ENCODE data around the gene STAM2. TPM values are rescaled to one million over a fixed set of nuclear protein-coding genes. Genes with fewer than 3 reads are reported as not detected.
"Not testable (repeated sequence)": the region's sequence is repeated elsewhere in the genome, so short reads cannot be mapped to it uniquely, and the experiment has no call there.

Gene STAM2
- total RNA-seq, 1 donor from 2014 or later = 16.0 TPM

DNA sequence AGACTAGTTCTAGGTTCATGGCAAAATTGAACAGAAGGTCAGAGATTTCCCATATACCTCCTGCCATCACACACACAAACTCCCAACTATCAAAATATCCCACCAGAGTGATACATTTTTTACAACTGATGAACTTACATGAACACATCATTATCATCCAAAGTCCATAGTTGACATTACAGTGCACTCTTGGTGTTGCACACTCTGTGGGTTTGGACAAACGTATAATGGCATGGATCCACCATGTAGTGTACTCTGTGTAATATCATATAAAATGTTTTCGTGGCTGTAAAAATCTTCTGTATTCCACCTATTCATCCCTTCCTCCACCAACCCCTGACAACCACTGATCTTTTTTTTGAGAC lies 25.9 kb upstream of the STAM2 start:
- Mint-ChIP-seq H3K27me3 (ENCODE audit: low read depth) (no peaks in the 10 kb centered on the region), H3K27ac (ENCODE audit: unreplicated experiment) (no peak overlapping the region), H3K4me1 (peaks cover 5% of the 10 kb centered on the region), H3K36me3 (ENCODE audit: low read depth) (no peaks in the 10 kb centered on the region), H3K4me3 (no peak overlapping the region), H3K9me3 (peaks cover 4% of the 10 kb centered on the region)
- DNase-seq (ENCODE audit: low read depth, low spot score) = no peak
- TF ChIP-seq, protein P1, sequence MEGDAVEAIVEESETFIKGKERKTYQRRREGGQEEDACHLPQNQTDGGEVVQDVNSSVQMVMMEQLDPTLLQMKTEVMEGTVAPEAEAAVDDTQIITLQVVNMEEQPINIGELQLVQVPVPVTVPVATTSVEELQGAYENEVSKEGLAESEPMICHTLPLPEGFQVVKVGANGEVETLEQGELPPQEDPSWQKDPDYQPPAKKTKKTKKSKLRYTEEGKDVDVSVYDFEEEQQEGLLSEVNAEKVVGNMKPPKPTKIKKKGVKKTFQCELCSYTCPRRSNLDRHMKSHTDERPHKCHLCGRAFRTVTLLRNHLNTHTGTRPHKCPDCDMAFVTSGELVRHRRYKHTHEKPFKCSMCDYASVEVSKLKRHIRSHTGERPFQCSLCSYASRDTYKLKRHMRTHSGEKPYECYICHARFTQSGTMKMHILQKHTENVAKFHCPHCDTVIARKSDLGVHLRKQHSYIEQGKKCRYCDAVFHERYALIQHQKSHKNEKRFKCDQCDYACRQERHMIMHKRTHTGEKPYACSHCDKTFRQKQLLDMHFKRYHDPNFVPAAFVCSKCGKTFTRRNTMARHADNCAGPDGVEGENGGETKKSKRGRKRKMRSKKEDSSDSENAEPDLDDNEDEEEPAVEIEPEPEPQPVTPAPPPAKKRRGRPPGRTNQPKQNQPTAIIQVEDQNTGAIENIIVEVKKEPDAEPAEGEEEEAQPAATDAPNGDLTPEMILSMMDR (conservative IDR thresholded peaks at IDR 0.05) = no peak

DNA sequence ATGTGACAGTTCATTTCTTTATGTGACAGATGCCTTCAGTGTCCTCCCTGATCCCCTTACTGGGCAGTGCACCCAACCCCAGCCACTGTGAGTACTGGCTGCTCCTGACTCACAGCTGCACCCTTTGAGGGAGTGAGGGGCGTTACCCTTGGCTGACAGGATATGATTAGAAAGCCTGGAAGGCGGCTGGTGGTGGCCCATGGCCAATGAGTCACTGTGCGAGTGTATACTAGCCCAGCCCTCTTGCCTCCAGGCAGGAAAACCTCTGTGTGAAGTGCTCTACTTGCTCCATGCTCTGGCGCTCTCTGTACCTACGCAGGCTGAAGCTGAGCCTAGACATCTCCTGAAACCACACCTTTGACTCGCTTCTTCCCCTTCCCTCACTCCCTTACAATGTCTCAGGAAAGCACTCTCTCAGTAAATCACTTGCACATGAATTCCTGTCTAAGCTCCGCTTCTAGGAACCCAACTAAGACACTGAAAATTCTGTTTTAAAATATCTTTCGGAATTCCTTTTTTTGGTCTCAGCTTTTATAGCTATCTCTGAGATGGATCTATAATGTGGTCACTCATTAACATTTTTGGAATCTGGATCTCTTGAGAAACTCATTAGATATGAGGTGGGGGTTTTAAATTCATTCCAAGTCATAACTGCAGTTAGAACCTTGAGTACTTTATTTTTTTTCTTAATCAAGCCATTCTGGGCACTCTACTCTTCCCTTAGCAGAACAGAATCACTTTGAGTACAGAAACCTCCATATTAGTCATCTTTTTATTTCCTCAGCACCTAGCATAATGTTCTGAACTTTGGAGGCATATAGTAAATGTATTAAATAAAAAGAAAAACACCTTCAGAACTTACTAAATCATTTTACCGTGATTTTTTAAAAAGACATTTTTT lies 25.3 kb upstream of the STAM2 start:
- Mint-ChIP-seq H3K9me3 (peaks cover 10% of the 10 kb centered on the region), H3K27me3 (ENCODE audit: low read depth) (no peaks in the 10 kb centered on the region), H3K4me3 (no peak overlapping the region), H3K4me1 (peaks cover 5% of the 10 kb centered on the region), H3K27ac (ENCODE audit: unreplicated experiment) (no peak overlapping the region), H3K36me3 (ENCODE audit: low read depth) (peaks cover 5% of the 10 kb centered on the region)
- DNase-seq (ENCODE audit: low read depth, low spot score) = no peak
- TF ChIP-seq, protein P1 (conservative IDR thresholded peaks at IDR 0.05) = no peak

DNA sequence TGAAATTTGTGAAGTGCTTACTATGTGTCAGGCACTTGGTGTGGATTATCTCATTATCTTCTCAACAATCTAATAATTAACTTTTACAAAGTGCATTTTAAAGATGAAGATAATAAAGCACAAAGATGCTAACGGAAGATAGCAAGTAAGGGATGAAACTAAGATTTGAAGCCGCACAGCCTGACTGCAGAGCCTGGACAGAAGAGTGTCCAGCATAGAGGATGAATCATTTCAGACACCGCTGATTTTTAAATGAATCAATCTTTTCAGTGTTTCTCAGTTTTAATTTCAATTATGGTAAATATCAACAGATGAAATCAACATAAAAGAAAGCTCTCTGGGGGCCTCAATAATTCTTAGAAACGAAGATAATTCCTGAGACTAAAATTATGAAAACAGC lies 24.5 kb upstream of the STAM2 start:
- Mint-ChIP-seq H3K27ac (ENCODE audit: unreplicated experiment) (no peak overlapping the region), H3K4me1 (peaks cover 5% of the 10 kb centered on the region), H3K9me3 (peaks cover 11% of the 10 kb centered on the region), H3K36me3 (ENCODE audit: low read depth) (peaks cover 5% of the 10 kb centered on the region), H3K4me3 (no peak overlapping the region), H3K27me3 (ENCODE audit: low read depth) (no peaks in the 10 kb centered on the region)
- DNase-seq (ENCODE audit: low read depth, low spot score) = no peak
- TF ChIP-seq, protein P1 (conservative IDR thresholded peaks at IDR 0.05) = no peak

DNA sequence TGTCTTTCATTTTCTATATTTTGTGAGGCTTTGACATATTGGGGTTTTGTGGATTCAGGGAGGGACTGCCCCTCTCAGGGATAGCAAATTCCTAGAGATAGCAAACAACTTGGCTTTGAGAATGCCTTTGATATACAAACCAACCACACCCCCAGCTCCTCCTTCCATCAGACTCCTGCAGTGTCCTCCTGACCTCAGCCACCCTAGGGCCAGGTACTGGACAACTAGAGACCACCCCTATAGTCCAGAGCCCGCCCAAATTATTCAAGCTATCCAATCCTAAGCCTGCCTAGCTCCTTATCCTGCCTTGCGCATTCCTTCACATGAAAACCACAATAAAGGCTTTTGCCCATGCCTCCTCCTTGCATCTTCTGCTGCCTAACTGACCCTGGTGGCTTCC lies 22.9 kb upstream of the STAM2 start:
- no peaks in the 10 kb centered on the region for H3K27me3 Mint-ChIP-seq (ENCODE audit: low read depth)
- H3K9me3 Mint-ChIP-seq = peaks cover 11% of the 10 kb centered on the region
- DNase-seq (ENCODE audit: low read depth, low spot score) = no peak
- peaks cover 5% of the 10 kb centered on the region for H3K4me1 Mint-ChIP-seq
- H3K4me3 Mint-ChIP-seq = no peak overlapping the region
- no peak overlapping the region for H3K27ac Mint-ChIP-seq (ENCODE audit: unreplicated experiment)
- TF ChIP-seq, protein P1 (conservative IDR thresholded peaks at IDR 0.05) = no peak
- H3K36me3 Mint-ChIP-seq (ENCODE audit: low read depth) = peaks cover 5% of the 10 kb centered on the region

DNA sequence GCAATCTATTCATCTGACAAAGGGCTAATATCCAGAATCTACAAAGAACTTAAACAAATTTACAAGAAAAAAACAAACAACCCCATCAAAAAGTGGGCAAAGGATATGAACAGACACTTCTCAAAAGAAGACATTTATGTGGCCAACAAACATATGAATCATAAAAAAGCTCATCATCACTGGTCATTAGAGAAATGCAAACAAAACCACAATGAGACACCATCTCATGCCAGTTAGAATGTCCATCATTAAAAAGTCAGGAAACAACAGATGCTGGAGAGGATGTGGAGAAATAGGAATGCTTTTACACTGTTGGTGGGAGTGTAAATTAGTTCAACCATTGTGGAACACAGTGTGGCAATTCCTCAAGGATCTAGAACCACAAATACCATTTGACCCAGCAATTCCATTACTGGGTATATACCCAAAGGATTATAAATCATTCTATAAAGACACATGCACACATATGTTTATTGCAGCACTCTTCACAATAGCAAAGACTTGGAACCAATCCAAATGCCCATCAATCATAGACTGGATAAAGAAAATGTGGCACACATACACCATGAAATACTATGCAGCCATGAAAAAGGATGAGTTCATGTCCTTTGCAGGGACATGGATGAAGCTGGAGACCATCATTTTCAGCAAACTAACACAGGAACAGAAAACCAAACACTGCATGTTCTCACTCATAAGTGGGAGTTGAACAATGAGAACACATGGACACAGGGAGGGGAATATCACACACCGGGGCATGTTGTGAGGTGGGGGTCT lies 22.1 kb upstream of the STAM2 start:
- H3K27ac Mint-ChIP-seq (ENCODE audit: unreplicated experiment); H3K27me3 Mint-ChIP-seq (ENCODE audit: low read depth); H3K4me3 Mint-ChIP-seq; DNase-seq (ENCODE audit: low read depth, low spot score); H3K36me3 Mint-ChIP-seq (ENCODE audit: low read depth); H3K4me1 Mint-ChIP-seq: not testable (repeated sequence)
- H3K9me3 Mint-ChIP-seq = peaks cover 11% of the 10 kb centered on the region

Data from neural crest cell (in vitro differentiated cells).